Loucy (cell line): Measurements from ENCODE around the gene SRGAP2.
"Not testable (repeated sequence)": the region's sequence is repeated elsewhere in the genome, so short reads cannot be mapped to it uniquely, and the experiment has no call there.

ENCODE experiments used
- H2AFZ ChIP-seq: fragments of 200-600 bp; sonication (generic); 2 replicates; pipeline ENCODE4 v1.6.0; 2016; ENCODE audit warnings: antibody characterized with exemption, mild to moderate bottlenecking, low read length, moderate library complexity
- H3F3A ChIP-seq: fragments of 200-600 bp; 2 replicates; pipeline ENCODE4 v1.6.0; 2016; ENCODE audit warnings: antibody characterized with exemption, low read depth, mild to moderate bottlenecking
- H3K27me3 ChIP-seq: fragments of 200-600 bp; sonication (generic); 2 replicates; pipeline ENCODE4 v1.6.1; 2014; ENCODE audit warnings: low read length, mild to moderate bottlenecking; ENCODE audit not compliant: insufficient read depth, poor library complexity, severe bottlenecking
- H3K36me3 ChIP-seq: fragments of 200-600 bp; sonication (generic); 2 replicates; pipeline ENCODE4 v1.6.1; 2016; ENCODE audit warnings: low read length; ENCODE audit not compliant: insufficient read depth
- H3K4me1 ChIP-seq: fragments of 200-600 bp; sonication (generic); 2 replicates; pipeline ENCODE4 v1.5.1; 2014; ENCODE audit warnings: low read length, mild to moderate bottlenecking; ENCODE audit not compliant: insufficient read depth, poor library complexity, severe bottlenecking
- H3K4me2 ChIP-seq: fragments of 200-600 bp; sonication (generic); 2 replicates; pipeline ENCODE4 v1.6.0; 2014; ENCODE audit warnings: antibody characterized with exemption, low read length, low read depth, mild to moderate bottlenecking; ENCODE audit not compliant: poor library complexity, severe bottlenecking
- H3K4me3 ChIP-seq: fragments of 200-600 bp; sonication (generic); 2 replicates; pipeline ENCODE4 v1.5.1; 2014; ENCODE audit warnings: low read length, mild to moderate bottlenecking, mixed read lengths; ENCODE audit not compliant: poor library complexity, severe bottlenecking
- H3K79me2 ChIP-seq: fragments of 200-600 bp; sonication (generic); 2 replicates; pipeline ENCODE4 v1.6.1; 2014; ENCODE audit warnings: low read length; ENCODE audit not compliant: insufficient read depth
- H3K9ac ChIP-seq: fragments of 200-600 bp; sonication (generic); 2 replicates; pipeline ENCODE4 v1.6.0; 2014; ENCODE audit warnings: mild to moderate bottlenecking, low read depth, low read length, moderate library complexity; ENCODE audit not compliant: poor library complexity, severe bottlenecking
- H3K9me2 ChIP-seq: fragments of 200-600 bp; sonication (generic); replicated peaks from 2 replicates; pipeline ENCODE4 v1.6.1; 2016; ENCODE audit warnings: low read depth, low read length, mixed read lengths
- H3K9me3 ChIP-seq: fragments of 200-600 bp; sonication (generic); 2 replicates; pipeline ENCODE4 v1.6.1; 2014; ENCODE audit warnings: mild to moderate bottlenecking, antibody characterized with exemption, low read length, low read depth; ENCODE audit not compliant: insufficient read depth
- H4K20me1 ChIP-seq: fragments of 200-600 bp; sonication (generic); 2 replicates; pipeline ENCODE4 v1.6.0; 2014; ENCODE audit warnings: antibody characterized with exemption, low read length, mild to moderate bottlenecking; ENCODE audit not compliant: insufficient read depth, poor library complexity, severe bottlenecking

SRGAP2 gene

DNA sequence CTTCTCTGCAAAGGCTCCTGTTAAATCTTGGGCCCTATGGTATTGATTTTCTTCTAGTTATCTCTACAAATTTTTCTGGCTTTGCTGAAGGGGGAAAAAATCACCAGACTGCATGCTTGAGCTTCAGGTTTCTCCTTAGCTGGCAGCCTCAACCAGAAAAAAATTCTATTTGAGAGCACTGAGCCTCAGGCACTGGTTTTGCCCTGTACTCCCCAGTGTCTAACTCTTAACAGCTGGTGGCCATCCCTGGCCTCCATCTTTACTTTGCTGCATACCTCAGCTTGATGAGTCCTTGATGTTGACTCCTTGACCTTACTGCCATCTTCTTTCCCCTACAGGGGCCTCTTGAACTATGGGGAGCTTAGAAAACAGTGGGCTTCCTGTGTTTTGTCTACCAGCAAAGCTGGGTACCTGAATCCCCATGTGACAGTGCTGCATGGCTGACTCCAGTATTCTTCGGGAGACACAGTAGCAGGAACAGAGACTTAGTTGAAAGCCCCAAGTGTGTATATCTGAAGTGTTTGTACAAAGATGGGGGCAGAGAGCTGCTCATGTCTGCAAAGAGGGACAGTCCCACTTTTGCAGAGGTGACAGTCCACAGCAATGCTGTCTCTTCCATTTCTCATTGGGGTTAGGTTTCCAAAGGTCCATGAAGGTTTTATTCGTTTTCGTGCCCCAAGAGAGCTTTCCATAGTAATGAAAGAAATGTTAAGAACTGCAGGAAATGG, 31.0 kb downstream of the SRGAP2 start:
- H3K9me2 ChIP-seq, H3K36me3 ChIP-seq, H3K4me3 ChIP-seq, H3F3A ChIP-seq, H3K4me2 ChIP-seq, H4K20me1 ChIP-seq, H3K79me2 ChIP-seq, H2AFZ ChIP-seq, H3K27me3 ChIP-seq, H3K9me3 ChIP-seq, H3K4me1 ChIP-seq, H3K9ac ChIP-seq: not testable (repeated sequence)

DNA sequence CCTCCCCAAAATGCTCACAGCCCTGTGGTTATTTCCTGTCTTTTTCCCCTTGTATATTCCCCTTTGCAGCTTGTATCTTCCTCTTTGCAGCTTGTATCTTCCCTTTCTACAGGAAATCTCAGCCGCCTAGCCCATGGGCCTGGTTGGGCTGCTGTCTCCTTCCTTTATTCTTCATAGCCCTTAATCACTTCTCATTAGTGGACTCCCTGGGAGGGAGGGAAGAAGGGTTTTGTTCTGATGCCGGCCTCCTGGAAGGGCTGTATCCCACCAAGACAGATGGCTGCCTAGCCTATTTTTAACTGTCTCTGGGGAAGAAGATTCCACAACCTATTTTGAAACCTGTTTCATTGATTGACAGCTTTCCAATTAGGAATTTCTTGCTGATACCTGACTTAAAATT, 31.8 kb downstream of the SRGAP2 start:
- H3K79me2 ChIP-seq, H4K20me1 ChIP-seq, H3K9me2 ChIP-seq, H3K4me3 ChIP-seq, H3K9ac ChIP-seq, H3K4me1 ChIP-seq, H3F3A ChIP-seq, H3K4me2 ChIP-seq, H2AFZ ChIP-seq, H3K9me3 ChIP-seq, H3K36me3 ChIP-seq, H3K27me3 ChIP-seq: not testable (repeated sequence)

DNA sequence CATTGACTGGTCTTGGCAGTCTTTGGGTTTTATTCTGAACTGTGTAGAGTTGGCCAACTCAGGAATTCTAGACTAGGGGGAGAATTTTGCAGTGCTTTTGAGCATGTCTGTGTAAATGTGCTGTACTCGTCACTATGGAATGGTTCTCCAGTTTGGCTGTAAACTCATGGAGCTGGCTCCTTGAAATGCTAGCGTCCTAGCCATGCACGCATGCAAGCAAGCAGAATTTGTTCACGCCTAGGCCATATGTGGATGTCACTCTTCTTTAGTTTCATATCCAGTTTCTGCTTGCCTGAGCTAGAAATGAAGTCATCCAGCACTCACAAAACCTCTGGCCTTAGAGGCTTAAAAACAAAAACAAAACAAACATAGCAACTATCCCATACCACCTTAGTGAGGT, 36.9 kb downstream of the SRGAP2 start:
- H3K27me3 ChIP-seq, H4K20me1 ChIP-seq: not testable (repeated sequence)

DNA sequence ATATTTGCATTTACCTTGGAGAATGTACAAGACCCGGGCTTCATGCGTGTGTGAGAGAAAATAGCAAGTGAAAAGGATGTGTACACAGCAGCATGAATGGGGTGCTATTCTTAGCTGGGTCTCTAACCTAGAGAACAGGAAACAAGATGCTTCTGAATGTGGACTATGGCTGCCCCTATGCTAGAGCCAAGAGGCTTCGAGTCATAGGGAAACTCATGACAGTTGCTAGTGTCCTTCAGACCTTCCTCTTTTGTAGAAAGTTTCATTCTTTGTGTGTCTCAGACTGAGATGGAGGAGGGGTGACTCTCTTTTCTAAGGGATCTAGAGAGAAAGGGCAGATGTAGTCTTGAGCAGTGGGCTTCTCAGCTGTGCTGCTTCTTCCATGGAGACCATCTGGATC, 40.0 kb downstream of the SRGAP2 start:
- not testable (repeated sequence) for H3K9me2 ChIP-seq, H4K20me1 ChIP-seq, H3F3A ChIP-seq, H3K36me3 ChIP-seq, H3K9me3 ChIP-seq, H3K4me3 ChIP-seq, H3K4me1 ChIP-seq, H3K4me2 ChIP-seq, H2AFZ ChIP-seq, H3K79me2 ChIP-seq, H3K27me3 ChIP-seq, H3K9ac ChIP-seq

More for the DNA sequence above, 36.9 kb downstream of the SRGAP2 start:
- not testable (repeated sequence) for H3K4me2 ChIP-seq, H3F3A ChIP-seq, H3K9me2 ChIP-seq, H3K4me3 ChIP-seq, H3K4me1 ChIP-seq, H3K79me2 ChIP-seq, H3K9me3 ChIP-seq, H2AFZ ChIP-seq, H3K36me3 ChIP-seq, H3K9ac ChIP-seq

DNA sequence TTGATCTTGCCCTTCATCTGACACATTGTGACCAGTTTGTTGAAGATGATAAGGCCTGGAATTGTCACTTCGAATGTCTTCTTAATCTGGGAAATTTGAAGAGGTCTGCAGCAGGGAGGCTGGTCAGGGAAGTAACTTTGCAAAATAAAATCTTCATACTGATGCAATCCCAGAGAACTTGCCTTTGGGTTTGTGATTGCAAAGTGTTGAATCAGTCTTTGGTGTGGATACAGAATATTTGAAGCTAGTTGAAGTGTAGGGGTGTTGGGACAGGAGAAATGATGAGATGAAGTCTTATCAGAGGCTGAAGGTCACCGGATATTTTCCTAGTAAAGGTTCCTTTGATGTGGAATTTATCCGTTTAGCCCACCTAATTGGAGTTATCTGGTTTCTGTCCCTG, 42.1 kb downstream of the SRGAP2 start:
- not testable (repeated sequence) for H3K9ac ChIP-seq, H3F3A ChIP-seq, H3K4me1 ChIP-seq, H3K27me3 ChIP-seq, H3K4me3 ChIP-seq, H3K4me2 ChIP-seq, H3K9me3 ChIP-seq, H3K79me2 ChIP-seq, H3K36me3 ChIP-seq, H2AFZ ChIP-seq, H3K9me2 ChIP-seq, H4K20me1 ChIP-seq

DNA sequence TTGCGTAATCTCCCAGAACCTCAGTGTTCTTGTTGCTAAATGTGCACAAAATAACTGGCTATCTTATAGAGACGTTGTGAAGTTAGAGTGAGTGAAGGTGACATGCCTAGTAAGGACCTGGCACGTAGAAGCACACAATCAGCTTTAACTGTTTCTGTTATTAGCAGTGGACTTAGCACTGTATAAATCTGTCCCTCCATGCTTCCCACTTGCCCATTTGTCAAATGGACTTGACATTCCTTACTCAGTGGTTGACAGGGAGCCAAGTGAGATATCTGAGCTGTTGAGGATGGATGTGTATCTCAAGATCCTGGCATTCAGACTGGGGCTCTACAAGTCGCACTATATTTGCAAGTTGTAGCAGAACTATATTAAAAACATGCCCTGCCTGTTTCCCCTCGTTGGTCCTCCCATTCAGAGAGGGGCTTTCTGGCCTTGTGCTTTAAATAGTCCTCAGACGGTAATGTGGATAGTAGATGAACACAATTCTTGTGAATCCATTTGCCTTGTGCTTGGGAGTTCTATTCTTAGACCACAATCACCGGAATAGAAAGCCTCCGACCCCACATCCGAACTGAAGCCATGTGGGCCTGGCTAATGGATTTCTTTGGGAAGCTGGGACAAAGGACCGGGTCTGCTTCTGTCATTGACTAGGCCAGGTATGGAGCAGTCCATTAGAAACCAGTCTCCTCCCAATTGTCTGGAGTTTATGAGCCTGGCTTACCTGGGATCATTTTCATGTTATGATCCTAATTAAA, 43.0 kb downstream of the SRGAP2 start:
- not testable (repeated sequence) for H2AFZ ChIP-seq, H3K4me2 ChIP-seq, H3K4me1 ChIP-seq, H3K79me2 ChIP-seq, H3K9ac ChIP-seq, H3K27me3 ChIP-seq, H3K9me3 ChIP-seq, H3K4me3 ChIP-seq, H3F3A ChIP-seq, H3K36me3 ChIP-seq, H4K20me1 ChIP-seq, H3K9me2 ChIP-seq

DNA sequence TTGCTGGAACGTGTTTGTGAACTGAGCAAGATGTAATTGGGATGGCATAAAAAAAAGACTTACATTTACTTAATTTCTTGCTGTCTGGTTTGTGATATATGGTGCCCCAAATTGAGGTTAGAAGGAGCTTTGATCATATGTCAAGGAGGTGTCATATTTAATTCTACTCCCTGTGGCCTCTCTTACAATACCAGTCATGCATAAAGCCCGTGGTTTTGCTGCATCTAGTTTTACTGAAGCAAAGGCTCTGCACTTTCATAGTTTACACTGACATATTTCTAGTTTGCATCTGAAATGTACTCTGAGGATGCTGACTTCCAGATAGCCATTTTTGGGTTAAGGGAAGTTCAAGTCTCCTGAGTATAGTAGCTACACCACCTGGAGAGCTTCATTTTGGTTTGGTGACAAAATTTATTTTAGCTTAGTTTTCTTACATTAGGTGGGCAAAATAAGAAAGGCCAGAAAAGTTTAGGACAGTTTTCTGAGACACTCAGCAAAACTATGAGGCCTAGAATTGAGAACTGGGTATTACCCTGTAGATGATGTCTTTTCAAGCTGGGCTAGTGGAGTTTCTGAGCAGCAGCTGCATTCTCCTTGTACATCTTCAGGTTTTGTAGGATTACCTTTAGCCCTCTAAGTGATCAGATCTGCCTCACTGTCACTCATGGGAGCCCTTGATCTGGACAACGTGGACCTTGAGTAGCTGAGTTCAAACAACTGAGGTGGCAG, 47.8 kb downstream of the SRGAP2 start:
- not testable (repeated sequence) for H4K20me1 ChIP-seq, H3K9ac ChIP-seq, H3K9me2 ChIP-seq, H3K4me1 ChIP-seq, H3K9me3 ChIP-seq, H3K79me2 ChIP-seq, H3K4me2 ChIP-seq, H3K27me3 ChIP-seq, H3K4me3 ChIP-seq, H3F3A ChIP-seq, H3K36me3 ChIP-seq, H2AFZ ChIP-seq
